Measurements from ENCODE around the gene DSG1.

Gene DSG1

DNA sequence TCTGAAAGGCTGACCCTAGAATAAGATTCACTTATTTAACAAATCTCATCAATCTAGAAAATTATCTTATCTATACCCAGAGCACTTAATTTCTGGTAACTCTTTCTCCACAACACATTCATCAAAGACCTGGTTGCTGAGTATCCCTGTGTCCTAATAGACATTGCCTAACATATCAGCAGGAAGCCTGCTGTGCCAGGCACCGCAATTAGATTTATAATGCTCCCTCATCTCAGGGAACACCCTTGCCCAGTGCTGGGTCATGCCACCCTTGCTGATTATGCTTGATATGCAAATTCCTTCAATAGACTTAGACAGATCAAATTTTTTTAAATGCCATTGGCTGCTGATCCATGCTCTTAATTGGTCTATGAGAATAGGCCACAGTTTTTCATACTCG, 3.8 kb downstream of the DSG1 start:
- H2AFZ ChIP-seq (ENCODE audit: low read length) = no peak overlapping the region
- no peaks in the 10 kb centered on the region for H3K9me2 ChIP-seq (replicated peaks; ENCODE audit: insufficient read depth, low read length)
- H3K27me3 ChIP-seq (replicated peaks; ENCODE audit: insufficient read depth, low read length) = no peaks in the 10 kb centered on the region
- H3F3A ChIP-seq (ENCODE audit: insufficient read depth, low read length) = no peaks in the 10 kb centered on the region
- TF ChIP-seq, protein P1, sequence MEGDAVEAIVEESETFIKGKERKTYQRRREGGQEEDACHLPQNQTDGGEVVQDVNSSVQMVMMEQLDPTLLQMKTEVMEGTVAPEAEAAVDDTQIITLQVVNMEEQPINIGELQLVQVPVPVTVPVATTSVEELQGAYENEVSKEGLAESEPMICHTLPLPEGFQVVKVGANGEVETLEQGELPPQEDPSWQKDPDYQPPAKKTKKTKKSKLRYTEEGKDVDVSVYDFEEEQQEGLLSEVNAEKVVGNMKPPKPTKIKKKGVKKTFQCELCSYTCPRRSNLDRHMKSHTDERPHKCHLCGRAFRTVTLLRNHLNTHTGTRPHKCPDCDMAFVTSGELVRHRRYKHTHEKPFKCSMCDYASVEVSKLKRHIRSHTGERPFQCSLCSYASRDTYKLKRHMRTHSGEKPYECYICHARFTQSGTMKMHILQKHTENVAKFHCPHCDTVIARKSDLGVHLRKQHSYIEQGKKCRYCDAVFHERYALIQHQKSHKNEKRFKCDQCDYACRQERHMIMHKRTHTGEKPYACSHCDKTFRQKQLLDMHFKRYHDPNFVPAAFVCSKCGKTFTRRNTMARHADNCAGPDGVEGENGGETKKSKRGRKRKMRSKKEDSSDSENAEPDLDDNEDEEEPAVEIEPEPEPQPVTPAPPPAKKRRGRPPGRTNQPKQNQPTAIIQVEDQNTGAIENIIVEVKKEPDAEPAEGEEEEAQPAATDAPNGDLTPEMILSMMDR (IDR thresholded peaks at IDR 0.05; ENCODE audit: low read length) = no peak
- no peak for TF ChIP-seq EZH2phosphoT487 (IDR thresholded peaks at IDR 0.05; ENCODE audit: low read length)
- no peak overlapping the region for H3K27ac ChIP-seq (ENCODE audit: low read length)
- H3K4me1 ChIP-seq (ENCODE audit: low read length) = no peaks in the 10 kb centered on the region
- no peaks in the 10 kb centered on the region for H4K20me1 ChIP-seq (ENCODE audit: insufficient read depth, low read length)
- H3K9me3 ChIP-seq (replicated peaks; ENCODE audit: insufficient read depth, low read length) = no peaks in the 10 kb centered on the region
- DNase-seq = no peak
- no peaks in the 10 kb centered on the region for H3K79me2 ChIP-seq (ENCODE audit: low read length)
- no peak overlapping the region for H3K4me3 ChIP-seq (ENCODE audit: low read length)
- H3K36me3 ChIP-seq (replicated peaks; ENCODE audit: insufficient read depth, low read length) = no peaks in the 10 kb centered on the region
- no peak overlapping the region for H3K9ac ChIP-seq (ENCODE audit: low read length)
- H3K4me2 ChIP-seq (ENCODE audit: low read depth, low read length) = no peak overlapping the region

DNA sequence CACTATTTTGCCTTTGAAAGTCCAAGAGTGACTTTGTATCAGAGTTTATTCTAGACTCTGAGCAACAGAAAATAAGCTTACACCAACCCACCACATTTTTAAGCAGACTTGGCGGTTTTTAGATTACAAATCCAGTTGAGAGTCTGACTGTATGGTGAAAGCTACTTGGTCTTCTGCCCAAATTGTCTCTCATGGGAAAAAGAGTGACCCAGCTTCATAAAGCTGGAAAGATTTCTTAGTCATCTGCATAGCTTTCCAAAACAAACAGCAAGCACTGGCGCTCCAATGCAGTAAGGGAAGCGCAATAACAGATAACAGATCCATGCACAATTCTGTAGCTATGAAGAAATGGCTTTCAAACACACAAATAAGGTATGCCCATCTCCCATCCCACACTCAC, 7.1 kb downstream of the DSG1 start:
- Histone ChIP-seq H3K4me3 (ENCODE audit: low read length) (no peak overlapping the region), H3F3A (ENCODE audit: insufficient read depth, low read length) (no peaks in the 10 kb centered on the region), H3K9ac (ENCODE audit: low read length) (no peak overlapping the region), H3K36me3 (replicated peaks; ENCODE audit: insufficient read depth, low read length) (no peaks in the 10 kb centered on the region), H3K9me3 (replicated peaks; ENCODE audit: insufficient read depth, low read length) (no peaks in the 10 kb centered on the region), H3K27me3 (replicated peaks; ENCODE audit: insufficient read depth, low read length) (no peaks in the 10 kb centered on the region), H3K4me1 (ENCODE audit: low read length) (no peaks in the 10 kb centered on the region), H3K4me2 (ENCODE audit: low read depth, low read length) (no peak overlapping the region), H4K20me1 (ENCODE audit: insufficient read depth, low read length) (no peaks in the 10 kb centered on the region), H3K9me2 (replicated peaks; ENCODE audit: insufficient read depth, low read length) (no peaks in the 10 kb centered on the region), H3K79me2 (ENCODE audit: low read length) (no peaks in the 10 kb centered on the region), H3K27ac (ENCODE audit: low read length) (no peak overlapping the region), H2AFZ (ENCODE audit: low read length) (no peak overlapping the region)
- no peak for DNase-seq
- TF ChIP-seq EZH2 (optimal IDR thresholded peaks at IDR 0.05; ENCODE audit: low read depth, low read length) = no peak
- no peak for TF ChIP-seq EZH2phosphoT487 (IDR thresholded peaks at IDR 0.05; ENCODE audit: low read length)
- TF ChIP-seq, protein P1 (IDR thresholded peaks at IDR 0.05; ENCODE audit: low read length) = no peak

DNA sequence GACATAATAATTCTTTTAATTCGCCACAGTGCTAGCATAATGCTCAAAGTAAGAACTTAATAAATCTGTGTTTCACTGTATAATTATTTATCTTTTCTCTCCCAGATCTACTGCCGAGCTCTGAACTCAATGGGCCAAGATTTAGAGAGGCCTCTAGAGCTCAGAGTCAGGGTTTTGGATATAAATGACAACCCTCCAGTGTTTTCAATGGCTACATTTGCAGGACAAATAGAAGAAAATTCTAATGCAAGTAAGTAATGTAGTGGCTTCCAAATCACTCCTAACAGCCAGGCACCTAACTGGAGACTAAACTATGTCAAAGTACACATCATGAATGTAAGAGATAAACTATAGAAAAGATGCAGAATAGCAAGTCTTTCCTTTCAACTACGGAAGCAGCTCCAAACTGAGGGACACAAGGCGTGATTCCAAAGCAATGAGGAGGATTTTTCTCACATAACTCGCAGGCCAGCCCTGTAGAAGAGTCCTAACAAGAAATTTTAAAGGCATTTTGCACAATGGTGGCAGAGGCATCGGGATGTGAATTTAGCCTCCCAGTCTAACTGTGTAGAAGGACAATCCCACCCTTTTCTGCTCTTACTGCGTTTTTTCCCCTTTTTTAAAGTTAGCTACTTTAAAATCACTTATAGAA, 12.0 kb downstream of the DSG1 start:
- Histone ChIP-seq H3K36me3 (replicated peaks; ENCODE audit: insufficient read depth, low read length) (no peaks in the 10 kb centered on the region), H2AFZ (ENCODE audit: low read length) (no peak overlapping the region), H3K4me3 (ENCODE audit: low read length) (no peak overlapping the region), H4K20me1 (ENCODE audit: insufficient read depth, low read length) (no peaks in the 10 kb centered on the region), H3K4me2 (ENCODE audit: low read depth, low read length) (no peak overlapping the region), H3K79me2 (ENCODE audit: low read length) (no peaks in the 10 kb centered on the region), H3K9me2 (replicated peaks; ENCODE audit: insufficient read depth, low read length) (no peaks in the 10 kb centered on the region), H3K9ac (ENCODE audit: low read length) (no peak overlapping the region), H3F3A (ENCODE audit: insufficient read depth, low read length) (no peaks in the 10 kb centered on the region), H3K9me3 (replicated peaks; ENCODE audit: insufficient read depth, low read length) (no peaks in the 10 kb centered on the region), H3K27me3 (replicated peaks; ENCODE audit: insufficient read depth, low read length) (no peaks in the 10 kb centered on the region), H3K4me1 (ENCODE audit: low read length) (no peaks in the 10 kb centered on the region), H3K27ac (ENCODE audit: low read length) (no peak overlapping the region)
- no peak for DNase-seq
- TF ChIP-seq, protein P1 (IDR thresholded peaks at IDR 0.05; ENCODE audit: low read length) = no peak
- TF ChIP-seq EZH2phosphoT487 (IDR thresholded peaks at IDR 0.05; ENCODE audit: low read length) = no peak
- no peak for TF ChIP-seq EZH2 (optimal IDR thresholded peaks at IDR 0.05; ENCODE audit: low read depth, low read length)
